Endothelial cell of umbilical vein (primary cell): Measurements from ENCODE around the gene ERBB4. TPM values are rescaled to one million over a fixed set of nuclear protein-coding genes. Genes with fewer than 3 reads are reported as not detected.

Experiments used
- BruUV-seq: library from RNA; stranded (reverse); fragments of 400-500 nt; replicated peaks from 2 replicates; lab custom pipeline; 2021; lab: Mats Ljungman, UMichigan
- CTCF ChIA-PET: fragments of 300-600, 350-600 bp; sonication (Branson Sonifier 250); formaldehyde crosslinking; loops from one replicate; lab custom pipeline; 2021; ENCODE audit warnings: antibody characterized with exemption, inconsistent platforms; lab: Charles Lee
- POLR2A ChIA-PET: fragments of 300-600, 350-600 bp; sonication (Branson Sonifier 250); formaldehyde crosslinking; loops from one replicate; lab custom pipeline; 2021; ENCODE audit warnings: antibody characterized with exemption, inconsistent platforms; lab: Charles Lee
- DNase-seq: peaks from one replicate; pipeline ENCODE4 v3.0.0-alpha.2; 2011; ENCODE audit warnings: low read depth, low spot score
- FAIRE-seq: peaks from 2 replicates; lab custom pipeline; 2011; peaks lifted over from hg19 to GRCh38; lab: Jason Lieb, UNC
- H2AFZ ChIP-seq: 2 replicates; pipeline ENCODE4 v1.6.0; 2012; ENCODE audit warnings: low read depth, low read length, control low read depth, inconsistent platforms
- H3K27ac ChIP-seq: 2 replicates; pipeline ENCODE4 v1.5.1; 2011; ENCODE audit warnings: low read depth, mild to moderate bottlenecking, control low read depth, low read length, moderate library complexity; ENCODE audit not compliant: insufficient read depth
- H3K27me3 ChIP-seq, 2 experiments: 2 replicates each; pipeline versions ENCODE4 v1.6.0 to v1.6.1; 2011; ENCODE audit warnings: low read length in 2 of 2, mixed read lengths in 1 of 2; ENCODE audit not compliant: control insufficient read depth in 2 of 2, insufficient read depth in 2 of 2
- H3K36me3 ChIP-seq, 2 experiments: 2 replicates in 1 of 2; 3 replicates in 1 of 2; pipeline ENCODE4 v1.5.1; 2011; ENCODE audit warnings: low read length in 2 of 2, mild to moderate bottlenecking in 1 of 2, moderate library complexity in 1 of 2; ENCODE audit not compliant: control insufficient read depth in 2 of 2, insufficient read depth in 2 of 2; ENCODE audit errors: extremely low read depth in 1 of 2
- H3K4me1 ChIP-seq: 3 replicates; pipeline ENCODE4 v1.5.1; 2011; ENCODE audit warnings: mild to moderate bottlenecking, low read length; ENCODE audit not compliant: control insufficient read depth, insufficient read depth; ENCODE audit errors: extremely low read depth
- H3K4me2 ChIP-seq: 2 replicates; pipeline ENCODE4 v1.6.1; 2011; ENCODE audit warnings: low read length, control low read depth, mixed read lengths; ENCODE audit not compliant: insufficient read depth
- H3K4me3 ChIP-seq, 3 experiments: fragments of 200-600 bp in 1 of 3; sonication (generic), shearing (Covaris generic) in 1 of 3; replicated peaks in 1 of 3; 2 replicates each; pipeline ENCODE4 v1.5.1; 2011 to 2016; ENCODE audit warnings: control low read depth in 3 of 3, low read length in 3 of 3, mild to moderate bottlenecking in 2 of 3, inconsistent platforms in 1 of 3, low read depth in 1 of 3, moderate library complexity in 1 of 3; ENCODE audit not compliant: insufficient read depth in 1 of 3
- H3K79me2 ChIP-seq: 2 replicates; pipeline ENCODE4 v1.6.0; 2012; ENCODE audit warnings: low read length, inconsistent platforms; ENCODE audit not compliant: control insufficient read depth, insufficient read depth
- H3K9ac ChIP-seq: replicated peaks from 2 replicates; pipeline ENCODE3; 2011; ENCODE audit warnings: low read length, control low read depth; ENCODE audit not compliant: insufficient read depth; ENCODE audit errors: extremely low read depth
- H3K9me1 ChIP-seq: replicated peaks from 3 replicates; pipeline ENCODE4 v1.6.0; 2011; ENCODE audit warnings: mild to moderate bottlenecking, low read length; ENCODE audit not compliant: control insufficient read depth, insufficient read depth; ENCODE audit errors: extremely low read depth
- H3K9me3 ChIP-seq: replicated peaks from 2 replicates; pipeline ENCODE4 v1.5.1; 2012; ENCODE audit warnings: low read length, inconsistent platforms; ENCODE audit not compliant: control insufficient read depth, insufficient read depth
- H4K20me1 ChIP-seq: replicated peaks from 2 replicates; pipeline ENCODE3; 2011; ENCODE audit warnings: mild to moderate bottlenecking, low read length; ENCODE audit not compliant: control insufficient read depth, insufficient read depth; ENCODE audit errors: extremely low read depth
- EZH2 ChIP-seq: IDR thresholded peaks from 2 replicates; pipeline ENCODE4 v1.6.1; 2012; ENCODE audit warnings: borderline replicate concordance, low read depth, mild to moderate bottlenecking, moderate library complexity, low read length, inconsistent platforms; ENCODE audit not compliant: severe bottlenecking
- FOS ChIP-seq: IDR thresholded peaks from 2 replicates; pipeline ENCODE4 v1.6.1; 2011; ENCODE audit warnings: mild to moderate bottlenecking, low read length, moderate library complexity, borderline replicate concordance; ENCODE audit not compliant: insufficient read depth
- GATA2 ChIP-seq: IDR thresholded peaks from 2 replicates; pipeline ENCODE4 v1.7.0; 2011; ENCODE audit warnings: low read depth, mild to moderate bottlenecking, moderate library complexity, mixed read lengths, low read length; ENCODE audit not compliant: insufficient read length, insufficient read depth
- JUN ChIP-seq: IDR thresholded peaks from 2 replicates; pipeline ENCODE4 v1.6.1; 2011; ENCODE audit warnings: borderline replicate concordance, low read depth; ENCODE audit not compliant: insufficient read length, insufficient read depth
- MAX ChIP-seq: IDR thresholded peaks from 2 replicates; pipeline ENCODE4 v1.6.1; 2011; ENCODE audit not compliant: insufficient read depth, insufficient read length
- MYC ChIP-seq: IDR thresholded peaks from one replicate; pipeline ENCODE4 v1.6.1; 2011; ENCODE audit warnings: mild to moderate bottlenecking, low read depth, low read length
- POLR2A ChIP-seq: IDR thresholded peaks from 2 replicates; pipeline ENCODE4 v1.6.1; 2012; ENCODE audit warnings: low read depth, mild to moderate bottlenecking, control low read depth, low read length
- POLR2AphosphoS5 ChIP-seq: IDR thresholded peaks from 2 replicates; pipeline ENCODE4 v1.6.1; 2012; ENCODE audit warnings: low read depth, mild to moderate bottlenecking, control low read depth, low read length, moderate library complexity; ENCODE audit not compliant: insufficient read depth
- dilution Hi-C: fragments of 300-500 bp; cut with MboI; formaldehyde crosslinking; loops from one replicate; pipeline ENCODE4 v1.15.0; 2019; ENCODE audit warnings: low sequenced_read_pairs; ENCODE audit not compliant: extremely low pct_ligation_motif_present
- intact Hi-C: fragments of 100-400 bp; cut with micrococcal nuclease; formaldehyde crosslinking; loops from one replicate; pipeline ENCODE4 v1.10.0; 2022
- polyA plus RNA-seq, 4 experiments: library from polyadenylated mRNA; depleted of rRNA in 3 of 4; stranded (reverse) in 3 of 4; unstranded in 1 of 4; fragments of >200 nt; gene quantifications; 2 replicates each; pipeline versions ENCODE4 v1.2.1 to v1.2.3, GENCODE V29; 2011 to 2012; ENCODE audit warnings: missing spikeins in 1 of 4
- total RNA-seq: library from RNA; stranded (reverse); gene quantifications from 2 replicates; pipeline ENCODE4 v1.2.3, GENCODE V29; 2021
- TF ChIP-seq, protein P1 (sequence below), 2 donors: IDR thresholded peaks; 1 replicate in 1 of 2; 2 replicates in 1 of 2; pipeline ENCODE4 v1.5.1; 2011; ENCODE audit warnings: low read length in 2 of 2, mild to moderate bottlenecking in 2 of 2, moderate library complexity in 2 of 2, control low read depth in 1 of 2, inconsistent platforms in 1 of 2, low read depth in 1 of 2; ENCODE audit not compliant: insufficient read depth in 1 of 2; ENCODE audit errors: extremely low read depth in 1 of 2

Gene ERBB4
- total and polyA plus RNA-seq, 2 donors (not counting 3 experiments of a cell fraction or from before 2014, with no cell fraction given): 0.01 to 0.27 TPM

DNA sequence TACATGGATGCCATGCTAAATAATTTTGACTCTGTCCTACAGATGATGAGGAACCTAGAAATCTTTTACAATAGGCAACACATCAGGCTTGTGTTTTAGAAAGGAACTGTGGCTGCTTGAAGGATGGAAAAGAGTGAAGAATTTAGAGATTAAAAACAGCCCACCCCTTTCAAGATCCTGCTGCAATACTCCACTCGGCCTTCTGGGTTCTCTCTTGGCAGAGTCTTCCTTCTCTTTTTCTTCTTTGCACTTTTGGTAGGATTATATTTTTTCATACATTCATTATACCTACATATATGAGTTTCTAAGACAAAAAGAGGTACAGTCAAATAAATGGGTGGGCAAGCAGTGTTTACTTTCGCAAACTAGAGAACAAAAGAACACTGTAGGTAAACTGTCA is 474.3 kb downstream of the ERBB4 start:
- Histone ChIP-seq H3K36me3 (no peaks in the 10 kb centered on the region), H3K4me3 (no peak overlapping the region), H3K4me2 (no peak overlapping the region), H4K20me1 (no peaks in the 10 kb centered on the region), H3K27ac (no peak overlapping the region), H3K9ac (no peak overlapping the region), H3K9me1 (no peaks in the 10 kb centered on the region), H2AFZ (no peak overlapping the region), H3K4me1 (no peaks in the 10 kb centered on the region), H3K9me3 (no peaks in the 10 kb centered on the region), H3K79me2 (no peaks in the 10 kb centered on the region), H3K27me3 (no peaks in the 10 kb centered on the region)
- CTCF ChIA-PET: no interaction called here
- BruUV-seq: no TSS peak
- intact Hi-C loops (no loop called here), dilution Hi-C loops (no loop called here)
- DNase-seq: no peak
- POLR2A ChIA-PET: no interaction called here
- FAIRE-seq: no peak
- TF ChIP-seq MAX: no peak
- TF ChIP-seq, protein P1, sequence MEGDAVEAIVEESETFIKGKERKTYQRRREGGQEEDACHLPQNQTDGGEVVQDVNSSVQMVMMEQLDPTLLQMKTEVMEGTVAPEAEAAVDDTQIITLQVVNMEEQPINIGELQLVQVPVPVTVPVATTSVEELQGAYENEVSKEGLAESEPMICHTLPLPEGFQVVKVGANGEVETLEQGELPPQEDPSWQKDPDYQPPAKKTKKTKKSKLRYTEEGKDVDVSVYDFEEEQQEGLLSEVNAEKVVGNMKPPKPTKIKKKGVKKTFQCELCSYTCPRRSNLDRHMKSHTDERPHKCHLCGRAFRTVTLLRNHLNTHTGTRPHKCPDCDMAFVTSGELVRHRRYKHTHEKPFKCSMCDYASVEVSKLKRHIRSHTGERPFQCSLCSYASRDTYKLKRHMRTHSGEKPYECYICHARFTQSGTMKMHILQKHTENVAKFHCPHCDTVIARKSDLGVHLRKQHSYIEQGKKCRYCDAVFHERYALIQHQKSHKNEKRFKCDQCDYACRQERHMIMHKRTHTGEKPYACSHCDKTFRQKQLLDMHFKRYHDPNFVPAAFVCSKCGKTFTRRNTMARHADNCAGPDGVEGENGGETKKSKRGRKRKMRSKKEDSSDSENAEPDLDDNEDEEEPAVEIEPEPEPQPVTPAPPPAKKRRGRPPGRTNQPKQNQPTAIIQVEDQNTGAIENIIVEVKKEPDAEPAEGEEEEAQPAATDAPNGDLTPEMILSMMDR (IDR thresholded peaks at IDR 0.05; ENCODE audit: extremely low read depth in 1 of 2, insufficient read depth in 1 of 2, low read depth in 1 of 2, low read length in 2 of 2): no peak
- TF ChIP-seq GATA2: no peak
- TF ChIP-seq JUN: no peak
- TF ChIP-seq POLR2AphosphoS5: no peak
- no peak for TF ChIP-seq MYC
- TF ChIP-seq EZH2: no peak
- no peak for TF ChIP-seq FOS
- TF ChIP-seq POLR2A: no peak
